Lower leg skin (tissue), 4 donors: ENCODE data around the gene WDFY4. TPM values are rescaled to one million over a fixed set of nuclear protein-coding genes. Genes with fewer than 3 reads are reported as not detected.
A peak's percentile ranks its signal among the peaks of the same experiment; 100 is the strongest.

Source experiments
- DNase-seq, 2 donors: peaks; one replicate each; pipeline ENCODE4 v3.0.0-alpha.2; 2019; ENCODE audit warnings: low spot score in 2 of 2
- H3K4me3 ChIP-seq: fragments of 200-600 bp; sonication (generic); 2 replicates; pipeline ENCODE4 v1.5.1; 2017; ENCODE audit warnings: mild to moderate bottlenecking, low read depth; ENCODE audit not compliant: poor library complexity, severe bottlenecking
- CTCF ChIP-seq, 3 donors: fragments of 450-650 bp; IDR thresholded peaks; one replicate each; pipeline ENCODE4 v1.5.1; 2016; ENCODE audit warnings: antibody characterized with exemption in 3 of 3, mild to moderate bottlenecking in 3 of 3, moderate library complexity in 2 of 3
- POLR2A ChIP-seq, 2 donors: fragments of 450-650 bp; IDR thresholded peaks; one replicate each; pipeline ENCODE4 v1.6.1; 2016 to 2017; ENCODE audit warnings: antibody characterized with exemption in 2 of 2, mild to moderate bottlenecking in 1 of 2, moderate library complexity in 1 of 2
- WGBS, 2 donors: methylation state at CpG; one replicate each; pipeline ENCODE4 v1.1.5; 2018; 5-methylcytosine and 5-hydroxymethylcytosine counted together
- intact Hi-C: fragments of 100-400 bp; cut with DNase I; formaldehyde crosslinking; loops from one replicate; pipeline ENCODE4 v1.15.0; 2023; ENCODE audit warnings: low total_unique reads
- total RNA-seq, 4 donors: library from RNA; depleted of rRNA; stranded (reverse); fragments of >200 nt; gene quantifications; one replicate each; pipeline ENCODE4 v1.1.0, GENCODE V29; 2016

The WDFY4 gene
- total RNA-seq, 4 donors from 2014 or later, result 0.91 to 4.2 (median 1.1) TPM

DNA sequence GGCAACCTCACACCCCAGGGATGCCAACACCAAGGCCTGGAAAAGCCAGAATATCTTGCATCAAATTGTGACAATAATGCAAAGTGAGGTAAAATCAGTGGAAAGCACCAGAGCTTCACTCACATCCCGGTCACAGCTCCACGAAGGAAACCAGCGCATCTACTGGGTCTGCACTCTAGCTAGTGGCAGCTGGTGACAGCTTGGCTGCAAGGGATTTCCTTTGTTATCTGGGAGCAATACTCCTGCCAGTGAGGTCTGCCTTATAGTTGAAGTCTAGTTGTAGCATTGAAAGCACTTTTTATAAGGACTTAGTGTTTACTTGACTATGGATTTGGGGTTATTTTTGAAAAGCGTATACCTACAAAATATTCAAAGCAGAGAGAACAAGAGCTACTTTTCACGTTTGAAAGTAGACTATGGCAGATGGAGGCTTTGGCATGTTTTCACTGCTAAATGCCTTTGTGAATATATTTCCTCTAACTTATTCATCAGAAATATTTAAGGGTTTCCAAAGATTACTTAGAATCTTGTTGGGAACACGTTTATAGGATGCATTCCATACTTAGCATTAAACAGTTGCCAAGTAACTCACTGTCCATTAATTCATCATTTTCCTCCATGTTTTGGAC, 26.1 kb downstream of the WDFY4 start:
- 73 to 74% methylated on average over 6 of the region's 6 CpGs for WGBS, 2 donors
- DNase-seq, result peak in 1 of 2 donors; percentile 17
- intact Hi-C loops, result no loop called here
- H3K4me3 ChIP-seq, result no peak overlapping the region
- no peak for TF ChIP-seq POLR2A (IDR thresholded peaks at IDR 0.05)
- no peak for TF ChIP-seq CTCF (IDR thresholded peaks at IDR 0.05)

DNA sequence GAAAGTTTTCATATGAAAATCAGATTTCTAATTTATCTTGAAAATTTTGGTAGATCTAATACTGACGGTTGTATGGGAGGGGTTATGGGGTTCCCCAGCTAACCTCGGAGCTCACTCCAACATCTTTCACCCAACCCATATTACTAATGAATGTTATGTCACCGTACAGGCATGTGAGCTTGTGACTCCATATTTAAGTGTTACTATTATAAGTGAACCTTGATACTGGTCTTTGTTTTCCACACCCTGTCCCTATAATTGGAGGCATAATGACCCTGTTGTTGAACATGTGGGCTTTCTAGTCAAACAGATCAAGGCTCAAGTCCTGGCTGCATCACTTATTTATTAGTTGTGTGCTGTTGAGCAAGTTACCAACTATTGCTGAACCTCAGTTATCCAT, 27.2 kb downstream of the WDFY4 start:
- TF ChIP-seq POLR2A (IDR thresholded peaks at IDR 0.05) (no peak), CTCF (IDR thresholded peaks at IDR 0.05) (no peak)
- no peak overlapping the region for H3K4me3 ChIP-seq
- DNase-seq, result peak in 1 of 2 donors; percentile 2
- WGBS, 2 donors, result 80 to 86% methylated on average over 3 of the region's 3 CpGs
- intact Hi-C loops, result no loop called here

DNA sequence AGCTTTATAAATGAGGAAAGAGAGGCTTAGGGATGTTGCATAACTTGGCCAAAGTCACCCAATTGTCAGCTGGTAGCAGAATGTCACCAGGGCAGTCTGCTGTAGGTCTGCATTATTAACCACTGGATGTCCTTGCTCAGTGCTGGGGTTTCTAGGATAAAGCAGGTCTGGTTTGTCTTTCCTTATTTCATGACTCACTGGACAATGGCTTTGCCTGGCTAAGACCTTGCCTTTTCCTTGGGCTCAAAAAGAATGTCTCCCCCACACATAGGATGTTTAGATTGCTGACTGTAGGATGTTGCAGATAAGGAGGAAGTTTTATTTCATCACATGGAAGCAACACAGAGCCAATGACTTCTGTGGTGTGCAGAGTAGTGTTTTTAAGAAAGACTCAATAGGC, 29.4 kb downstream of the WDFY4 start:
- H3K4me3 ChIP-seq, result no peak overlapping the region
- no peak for DNase-seq
- intact Hi-C loops, result no loop called here
- no peak for TF ChIP-seq CTCF (IDR thresholded peaks at IDR 0.05)
- TF ChIP-seq POLR2A (IDR thresholded peaks at IDR 0.05), result no peak

GRCh38 chr10:48716416-48716815, 31.7 kb downstream of the WDFY4 start:
- WGBS, 2 donors, result 60 to 67% methylated on average over 4 of the region's 4 CpGs
- H3K4me3 ChIP-seq, result no peak overlapping the region

DNA sequence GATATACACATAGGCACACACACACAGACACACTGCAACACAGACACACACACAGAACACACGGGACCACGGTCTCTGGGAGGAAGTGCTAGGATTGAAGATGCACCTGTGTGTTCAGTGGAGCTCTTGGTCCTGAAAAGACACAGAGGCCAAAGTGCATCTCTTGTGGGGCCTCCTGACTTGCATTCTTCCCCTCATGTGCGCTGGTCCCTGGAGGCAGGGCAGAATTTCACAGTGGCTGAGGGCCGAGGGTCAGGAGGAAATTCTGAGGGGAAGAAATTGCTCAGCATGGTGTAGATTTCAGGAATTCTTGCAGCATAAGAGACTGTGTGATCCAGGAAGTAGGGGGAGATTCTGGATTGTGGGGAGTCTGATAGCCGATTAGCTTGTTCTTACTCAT, 35.9 kb downstream of the WDFY4 start:
- DNase-seq, result peak in 1 of 2 donors; percentile 52
- intact Hi-C loops, result no loop called here
- H3K4me3 ChIP-seq, result no peak overlapping the region
- TF ChIP-seq POLR2A (IDR thresholded peaks at IDR 0.05), result no peak
- no peak for TF ChIP-seq CTCF (IDR thresholded peaks at IDR 0.05)
- 74 to 76% methylated on average over 5 of the region's 5 CpGs for WGBS, 2 donors

More at GRCh38 chr10:48716416-48716815, 31.7 kb downstream of the WDFY4 start:
- intact Hi-C loops, result no loop called here
- DNase-seq, result no peak
- TF ChIP-seq CTCF (IDR thresholded peaks at IDR 0.05), result no peak
- no peak for TF ChIP-seq POLR2A (IDR thresholded peaks at IDR 0.05)
